ENCODE data around the gene OR1I1. TPM values are rescaled to one million over a fixed set of nuclear protein-coding genes. Genes with fewer than 3 reads are reported as not detected.

Gene OR1I1
- polyA plus RNA-seq, 1 donor, result 0.13 TPM

DNA sequence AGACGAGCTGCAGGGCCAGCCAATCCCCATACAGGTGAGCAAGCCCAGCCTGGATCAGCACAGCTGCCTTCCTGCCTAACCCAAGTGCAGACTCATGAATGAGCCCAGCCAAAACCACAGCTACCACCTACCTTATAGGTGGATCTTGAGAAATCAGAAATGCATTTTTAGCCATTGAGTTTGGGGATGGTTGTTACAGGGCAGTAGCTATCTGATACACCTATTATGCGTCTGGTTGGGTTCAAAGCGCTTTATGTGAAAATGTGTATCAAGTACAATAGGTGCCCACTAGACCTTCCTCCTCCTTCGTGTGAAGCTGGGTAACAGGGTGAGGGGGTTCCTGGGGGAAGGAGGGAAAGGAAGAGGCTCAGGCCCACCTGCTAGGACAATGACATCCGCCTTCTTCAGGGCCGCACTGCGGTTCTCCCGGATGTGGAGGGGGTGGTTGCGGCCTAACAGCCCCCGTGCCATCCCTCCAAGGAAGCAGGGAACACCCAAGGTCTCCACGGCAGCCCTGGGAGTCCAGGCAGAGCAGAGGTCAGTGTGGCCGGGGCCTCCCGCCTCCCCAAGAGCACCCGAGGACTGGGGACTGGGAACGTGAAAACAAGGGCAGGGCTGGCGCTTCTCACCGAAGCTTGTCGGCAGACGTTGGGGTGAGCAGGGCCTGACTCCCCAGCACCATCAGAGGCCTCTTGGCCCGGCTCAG lies 36.9 kb downstream of the OR1I1 start:
- DNase-seq, result no peak

GRCh38 chr19:15120135-15121026 lies 38.4 kb downstream of the OR1I1 start:
- no peak for DNase-seq

DNA sequence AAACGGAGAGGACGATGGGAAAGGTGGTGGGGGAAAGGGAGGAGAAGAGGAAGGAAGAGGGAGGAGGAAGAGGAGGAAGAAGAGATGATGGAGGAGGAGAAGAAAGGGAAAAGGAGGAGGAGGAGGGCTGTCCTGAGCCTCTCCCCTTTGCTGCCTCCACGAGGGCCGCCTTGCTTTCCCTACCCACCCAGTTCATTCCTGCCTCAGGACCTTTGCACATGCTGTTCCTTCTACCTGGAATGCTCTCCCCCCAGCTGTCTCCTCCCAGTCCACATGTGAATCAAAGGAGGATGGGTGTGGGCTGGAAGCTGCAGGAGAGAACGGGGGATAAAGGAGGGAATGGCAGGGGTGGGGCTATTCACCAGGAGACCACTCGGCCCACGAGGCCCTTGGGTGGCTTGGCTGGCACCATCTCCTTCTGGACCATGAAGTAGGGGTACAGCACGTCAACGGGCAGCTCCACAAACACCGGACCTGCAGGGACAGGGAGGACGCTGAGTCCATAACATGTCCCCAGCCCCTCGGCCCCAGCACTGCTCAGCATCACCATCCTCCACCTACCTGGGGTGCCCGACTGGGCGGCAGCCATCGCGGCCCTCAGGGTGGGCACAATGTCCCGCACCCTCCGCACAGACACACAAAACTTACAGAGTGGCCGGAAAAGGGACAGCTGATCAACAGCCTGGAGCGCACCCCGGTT lies 40.5 kb downstream of the OR1I1 start:
- no peak for DNase-seq

- no peak for DNase-seq
These were observed 41.2 kb downstream of the OR1I1 start for GRCh38 chr19:15123031-15123890.

- DNase-seq, result no peak
These were observed 41.9 kb downstream of the OR1I1 start for GRCh38 chr19:15123900-15124299.

GRCh38 chr19:15124572-15125231 lies 42.7 kb downstream of the OR1I1 start:
- no peak for DNase-seq

DNA sequence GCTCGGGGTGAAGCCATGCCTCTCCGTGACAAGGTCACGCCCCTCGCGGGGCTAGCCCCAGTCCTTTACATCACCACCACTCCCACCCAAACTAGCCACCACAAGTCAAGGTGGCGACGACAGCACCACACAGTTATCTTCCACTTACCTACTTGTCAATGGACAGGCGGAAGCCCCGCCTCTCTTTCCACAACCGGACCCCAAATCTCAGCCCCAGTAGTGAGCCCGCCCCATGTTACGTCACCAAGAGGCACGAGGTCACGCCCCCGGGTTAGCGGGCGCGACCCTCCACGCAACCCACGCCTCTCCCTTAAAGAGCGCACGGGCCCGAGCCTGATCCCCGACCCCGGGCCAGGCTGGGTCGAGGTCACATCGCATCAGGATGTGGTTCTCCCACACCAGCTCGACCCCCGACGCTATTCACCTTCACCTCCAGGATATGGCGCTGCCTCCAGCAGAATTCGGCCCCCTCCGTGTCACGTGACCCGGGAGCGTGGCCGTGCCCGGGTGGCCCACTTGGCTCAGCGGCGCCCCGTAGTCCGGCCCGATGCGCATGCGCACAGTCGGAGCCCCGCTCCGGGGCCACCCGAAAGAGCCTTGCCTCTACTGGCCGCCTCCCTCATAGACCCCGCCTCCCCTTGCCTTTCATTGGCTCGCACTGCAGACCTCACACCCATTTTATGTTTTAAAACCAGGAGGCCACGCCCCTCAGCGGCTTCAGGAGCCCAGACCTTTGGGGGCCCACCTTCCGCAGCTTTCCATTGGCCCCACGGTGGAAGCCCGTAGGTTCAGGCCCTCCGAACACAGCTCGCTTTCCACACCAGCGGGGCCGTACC lies 43.4 kb downstream of the OR1I1 start:
- DNase-seq, result peak; percentile 99

DNA sequence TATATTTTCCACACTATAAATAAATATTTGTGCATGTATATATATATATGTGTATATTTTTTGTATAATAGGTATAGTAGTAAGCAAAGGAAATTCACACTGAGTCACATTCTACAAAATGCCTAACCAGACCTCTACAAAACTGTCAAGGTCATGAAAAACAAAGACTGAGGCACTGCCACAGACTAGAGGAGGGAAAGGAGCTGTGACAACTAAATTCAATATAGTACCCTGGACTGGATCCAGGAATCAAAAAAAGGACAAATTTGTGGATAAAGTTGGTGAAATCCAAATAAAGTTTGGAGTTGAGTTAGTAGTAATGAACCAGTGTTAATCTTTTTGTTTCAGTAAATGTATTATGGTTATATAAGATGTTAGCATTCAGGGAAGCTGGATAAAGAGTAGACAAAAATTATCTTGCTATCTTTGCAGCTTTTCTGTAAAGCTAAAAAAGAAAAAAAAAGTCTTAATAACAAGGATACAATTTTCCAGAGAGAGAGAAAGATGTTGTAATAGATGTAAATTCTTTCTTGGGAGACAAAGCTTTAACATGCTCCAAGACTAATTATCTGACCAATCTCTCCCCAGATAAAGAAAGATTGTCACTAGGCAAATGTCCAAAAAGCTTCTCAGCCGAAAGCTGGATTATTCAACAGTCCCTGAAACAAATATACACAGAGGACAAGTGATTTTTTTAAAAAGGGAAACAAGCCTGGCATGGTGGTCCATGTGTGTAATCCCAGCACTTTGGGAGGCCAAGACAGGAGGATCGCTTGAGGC lies 44.3 kb downstream of the OR1I1 start:
- DNase-seq, result no peak

DNA sequence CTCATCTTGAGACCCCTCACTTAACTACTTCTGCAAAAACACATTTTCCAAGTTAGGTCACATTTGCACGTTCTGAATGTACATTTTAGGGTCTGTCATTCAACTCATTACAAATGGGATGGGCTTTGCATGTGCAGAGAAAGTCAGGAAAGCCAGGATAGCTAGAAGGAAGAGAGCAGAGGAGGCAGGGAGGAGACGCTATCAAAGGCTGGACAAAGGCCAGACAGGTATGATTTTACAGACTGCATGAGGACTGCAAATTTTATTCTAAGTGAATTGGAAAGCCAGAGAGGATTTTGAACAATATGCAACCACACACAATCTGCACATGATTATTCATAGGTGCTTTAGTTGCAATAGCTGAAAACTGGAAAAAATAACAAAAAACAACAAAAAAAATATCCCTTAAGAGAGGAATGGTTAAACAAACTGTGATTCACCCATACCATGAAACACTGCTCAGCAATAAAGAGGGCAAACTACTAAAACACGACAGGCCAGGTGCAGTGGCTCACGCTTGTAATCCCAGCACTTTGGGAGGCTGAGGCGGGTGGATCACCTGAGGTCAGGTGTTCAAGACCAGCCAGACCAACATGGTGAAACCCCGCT lies 46.3 kb downstream of the OR1I1 start:
- DNase-seq, result no peak

DNA sequence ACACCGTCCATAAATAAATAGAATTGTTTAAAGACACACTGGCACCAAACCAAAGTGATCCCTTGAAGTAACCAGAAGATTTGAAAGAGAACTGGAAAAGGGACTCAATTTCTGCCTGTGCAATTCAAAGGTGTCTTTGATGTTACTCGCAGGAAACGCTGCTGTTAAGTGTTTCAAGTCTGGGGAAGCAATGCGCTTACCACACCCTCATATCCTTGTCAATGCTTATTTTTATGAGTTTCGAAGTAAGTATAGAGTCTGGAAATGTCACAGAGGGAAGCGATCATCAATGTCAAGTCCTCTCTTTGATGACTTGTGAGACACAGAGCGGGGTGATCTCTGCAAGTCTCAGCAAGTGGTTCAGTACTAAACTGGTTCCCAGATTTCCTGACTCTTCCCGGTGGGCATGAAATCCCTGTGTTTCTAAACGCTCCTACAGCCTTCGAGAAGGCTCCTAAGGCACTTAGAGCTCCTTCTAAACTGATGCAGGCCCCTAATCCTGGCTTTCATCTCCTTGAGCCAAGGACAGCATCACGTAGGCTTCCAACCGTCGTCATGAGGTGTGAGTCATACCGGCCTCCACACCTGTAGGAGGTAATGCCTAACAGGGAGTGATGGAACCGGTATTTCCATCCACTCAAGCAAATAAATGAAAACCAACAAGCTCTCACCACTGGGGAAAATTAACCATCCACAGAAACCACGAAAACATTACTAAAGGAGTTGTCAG lies 48.0 kb downstream of the OR1I1 start:
- no peak for DNase-seq

DNA sequence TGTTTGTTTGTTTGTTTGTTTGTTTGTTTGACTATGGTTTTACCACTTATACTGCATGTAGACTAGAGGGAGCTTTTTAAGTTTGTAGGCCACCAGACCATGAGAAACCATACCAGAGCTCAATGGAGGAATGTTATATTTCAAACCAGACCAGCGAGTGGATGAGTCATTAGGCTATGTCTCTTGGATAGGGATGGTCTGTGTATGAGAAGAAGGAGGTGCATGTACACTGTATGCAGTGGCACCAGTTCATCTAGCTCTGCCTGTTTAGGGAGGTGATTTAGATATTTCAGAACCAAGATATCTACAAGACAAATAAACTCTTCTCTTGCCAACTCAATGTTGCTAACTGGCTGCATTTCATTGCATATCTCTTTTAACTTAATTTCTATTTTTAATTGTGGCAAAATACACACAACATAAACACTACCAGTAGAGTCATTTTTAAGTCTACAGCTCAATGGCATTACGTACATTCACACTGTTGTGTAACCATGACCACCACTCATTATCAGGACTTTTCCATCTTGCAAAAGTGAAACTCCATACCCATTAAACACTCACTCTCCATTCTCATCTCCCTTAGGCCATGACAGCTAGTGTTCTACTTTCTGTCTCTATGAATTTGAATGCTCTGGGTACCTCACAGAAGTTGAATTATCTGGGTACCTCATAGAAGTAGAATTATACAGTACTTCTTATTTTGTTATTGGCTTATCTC lies 54.4 kb downstream of the OR1I1 start:
- no peak for DNase-seq

DNA sequence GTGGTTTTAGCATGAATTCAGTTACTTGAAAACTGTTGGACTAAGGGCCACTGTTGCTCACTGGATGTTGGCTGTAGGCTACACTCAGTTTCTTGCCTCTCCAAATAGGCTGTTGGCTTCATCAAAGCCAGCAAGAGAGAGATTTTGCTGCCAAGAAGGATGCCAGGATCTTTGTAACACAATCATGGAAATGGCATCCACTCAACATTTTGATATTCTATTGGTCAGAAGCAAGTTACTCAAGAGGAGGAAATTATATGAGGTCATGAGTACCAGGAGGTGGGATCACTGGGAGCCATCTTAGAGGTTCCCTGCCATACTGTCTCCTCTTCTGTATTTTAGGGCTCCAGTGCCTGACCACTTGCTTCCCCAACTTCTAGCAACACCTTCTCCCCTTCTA lies 55.8 kb downstream of the OR1I1 start:
- no peak for DNase-seq

DNA sequence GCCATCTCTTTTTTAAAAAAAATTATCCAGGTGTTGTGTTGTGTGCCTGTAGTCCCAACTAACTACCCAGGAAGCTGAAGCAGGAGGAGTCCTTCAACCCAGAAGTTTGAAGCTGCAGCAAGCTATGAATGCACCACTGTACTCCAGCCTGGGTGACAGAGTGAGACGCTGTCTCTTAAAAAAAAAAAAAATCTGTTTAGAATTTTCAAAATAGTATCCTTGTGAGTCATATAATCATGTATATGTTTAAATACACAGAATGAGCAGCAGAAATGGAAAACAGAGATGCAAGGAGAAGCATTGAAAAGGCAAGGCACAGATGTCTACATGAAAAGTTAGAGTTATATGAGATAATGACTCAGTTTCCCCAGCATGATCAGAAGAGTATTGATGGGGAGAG lies 56.4 kb downstream of the OR1I1 start:
- DNase-seq, result no peak

- no peak for DNase-seq
These were observed 59.1 kb downstream of the OR1I1 start for GRCh38 chr19:15141143-15141542.

GRCh38 chr19:15142313-15142712 lies 60.3 kb downstream of the OR1I1 start:
- no peak for DNase-seq

Data from left kidney (tissue), 2 donors.